NK-92 treated with Interleukin-12 subunit alpha and Interleukin-12 subunit beta, amount 100 ng/mL, for 24 hours (cell line): ENCODE data around the gene HAUS7.

ENCODE experiments used
- DNase-seq: peaks from one replicate; lab custom pipeline; 2025; lab: John Stamatoyannopoulos, UW

HAUS7 gene

GRCh38 chrX:153470411-153471363 lies at the start of gene HAUS7:
Gene HAUS7 (minus strand): TSS chrX:153470576. CDS start chrX:153470557, 19 bp downstream.
- peak; percentile 87 for DNase-seq

GRCh38 chrX:153519569-153520286 lies 49.4 kb upstream of the HAUS7 start:
- no peak for DNase-seq

- DNase-seq: no peak
These were observed 47.8 kb upstream of the HAUS7 start for GRCh38 chrX:153517946-153518834.

- DNase-seq: no peak
These were observed 47.0 kb upstream of the HAUS7 start, which contains the start of gene ATP2B3 for GRCh38 chrX:153517423-153517822. Gene ATP2B3 (plus strand): TSS chrX:153517642. CDS start chrX:153536248, 18,606 bp downstream.

GRCh38 chrX:153516073-153516472 lies 45.7 kb upstream of the HAUS7 start:
- no peak for DNase-seq

GRCh38 chrX:153515435-153515834 lies 45.1 kb upstream of the HAUS7 start:
- no peak for DNase-seq

- DNase-seq: no peak
These were observed 43.9 kb upstream of the HAUS7 start for GRCh38 chrX:153514259-153514658.

GRCh38 chrX:153513265-153513664 lies 42.9 kb upstream of the HAUS7 start:
- no peak for DNase-seq

- no peak for DNase-seq
These were observed 42.1 kb upstream of the HAUS7 start for GRCh38 chrX:153512501-153512893.

GRCh38 chrX:153511784-153512500 lies 41.6 kb upstream of the HAUS7 start:
- DNase-seq: no peak

GRCh38 chrX:153510383-153510782 lies 40.0 kb upstream of the HAUS7 start:
- DNase-seq: no peak

GRCh38 chrX:153509592-153509991 lies 39.2 kb upstream of the HAUS7 start:
- no peak for DNase-seq

- DNase-seq: peak; percentile 29
These were observed 37.3 kb upstream of the HAUS7 start for GRCh38 chrX:153507484-153508178.

GRCh38 chrX:153505361-153505760 lies 35.0 kb upstream of the HAUS7 start:
- no peak for DNase-seq

GRCh38 chrX:153504445-153505016 lies 34.2 kb upstream of the HAUS7 start:
- DNase-seq: no peak

GRCh38 chrX:153502796-153503195 lies 32.4 kb upstream of the HAUS7 start:
- DNase-seq: no peak

GRCh38 chrX:153502131-153502530 lies 31.8 kb upstream of the HAUS7 start:
- DNase-seq: no peak

- no peak for DNase-seq
These were observed 31.2 kb upstream of the HAUS7 start for GRCh38 chrX:153501530-153501929.

- no peak for DNase-seq
These were observed 30.4 kb upstream of the HAUS7 start for GRCh38 chrX:153500676-153501280.

- no peak for DNase-seq
These were observed 29.5 kb upstream of the HAUS7 start for GRCh38 chrX:153499876-153500275.
